Uterus (tissue), 4 donors: ENCODE results near the gene C1S. TPM values are rescaled to one million over a fixed set of nuclear protein-coding genes. Genes with fewer than 3 reads are reported as not detected.

Experiments
- DNase-seq, 2 donors: peaks; one replicate each; pipeline ENCODE4 v3.0.0-alpha.2; 2019 to 2020
- H3K27ac ChIP-seq, 2 donors: fragments of 200-600 bp; sonication (generic); 1 replicate in 1 of 2; 2 replicates in 1 of 2; pipeline ENCODE4 v1.5.1; 2016 to 2018
- H3K27me3 ChIP-seq, 2 donors: fragments of 200-600 bp; sonication (generic); one replicate each; pipeline ENCODE4 v1.5.1; 2018 to 2019; ENCODE audit warnings: control low read depth in 1 of 2
- H3K36me3 ChIP-seq, 2 donors: fragments of 200-600 bp; sonication (generic); one replicate each; pipeline ENCODE4 v1.5.1; 2019; ENCODE audit warnings: control low read depth in 1 of 2
- H3K4me1 ChIP-seq, 2 donors: fragments of 200-600 bp; sonication (generic); one replicate each; pipeline ENCODE4 v1.5.1; 2018 to 2019; ENCODE audit warnings: control low read depth in 1 of 2
- H3K4me3 ChIP-seq, 2 donors: fragments of 200-600 bp; sonication (generic); 1 replicate in 1 of 2; 2 replicates in 1 of 2; pipeline ENCODE4 v1.5.1; 2018 to 2019; ENCODE audit warnings: mild to moderate bottlenecking in 1 of 2
- H3K9me3 ChIP-seq, 2 donors: fragments of 200-600 bp; sonication (generic); one replicate each; pipeline ENCODE4 v1.5.1; 2019; ENCODE audit warnings: control low read depth in 1 of 2
- POLR2A ChIP-seq, 2 donors: fragments of 450-650 bp; IDR thresholded peaks; one replicate each; pipeline ENCODE4 v1.6.1; 2016; ENCODE audit warnings: antibody characterized with exemption in 2 of 2, mild to moderate bottlenecking in 1 of 2, moderate library complexity in 1 of 2
- intact Hi-C: fragments of 100-400 bp; cut with DNase I; formaldehyde crosslinking; loops from one replicate; pipeline ENCODE4 v1.15.1; 2023; ENCODE audit warnings: low total_unique reads
- total RNA-seq, 4 donors: library from RNA; depleted of rRNA in 3 of 4; stranded (reverse); fragments of >200 nt in 3 of 4; gene quantifications; one replicate each; pipeline versions ENCODE4 v1.1.0 to v1.2.4, GENCODE V29; 2014 to 2023
- TF ChIP-seq, protein P1 (sequence below), 4 experiments: fragments of 200-600 bp in 2 of 4; fragments of 450-650 bp in 2 of 4; sonication (generic) in 2 of 4; IDR thresholded peaks; one replicate each; pipeline ENCODE4 v1.5.1; 2016 to 2019; ENCODE audit warnings: antibody characterized with exemption in 4 of 4, mild to moderate bottlenecking in 2 of 4, moderate library complexity in 1 of 4
- donor health status: DM: yes; HTN: yes; CAD: no.

The C1S gene
- total RNA-seq, 4 donors from 2014 or later: 172 to 554 (median 468) TPM

DNA sequence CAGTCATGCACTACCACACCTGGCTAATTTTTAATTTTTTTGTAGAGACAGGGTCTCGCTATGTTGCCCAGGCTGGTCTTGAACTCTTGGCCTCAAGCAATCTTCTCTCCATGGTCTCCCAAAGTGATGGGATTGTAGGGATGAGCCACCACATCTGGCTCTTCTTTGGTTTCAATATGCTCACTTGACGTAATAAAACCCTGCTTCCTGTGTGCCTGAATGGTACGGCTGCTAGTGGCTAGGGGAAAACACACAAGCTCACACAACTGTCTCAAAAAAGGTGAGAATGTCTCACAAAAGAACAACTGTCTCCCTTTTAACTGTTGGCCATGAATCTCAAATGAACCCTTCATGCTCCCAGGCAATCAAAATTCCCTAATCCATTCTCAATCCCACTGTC lies 15.0 kb downstream of the C1S start:
- Histone ChIP-seq H3K36me3 (no peaks in the 10 kb centered on the region), H3K27ac (no peak overlapping the region), H3K9me3 (no peaks in the 10 kb centered on the region), H3K27me3 (no peaks in the 10 kb centered on the region), H3K4me3 (no peak overlapping the region), H3K4me1 (no peaks in the 10 kb centered on the region)
- TF ChIP-seq POLR2A (IDR thresholded peaks at IDR 0.05): no peak
- TF ChIP-seq, protein P1, sequence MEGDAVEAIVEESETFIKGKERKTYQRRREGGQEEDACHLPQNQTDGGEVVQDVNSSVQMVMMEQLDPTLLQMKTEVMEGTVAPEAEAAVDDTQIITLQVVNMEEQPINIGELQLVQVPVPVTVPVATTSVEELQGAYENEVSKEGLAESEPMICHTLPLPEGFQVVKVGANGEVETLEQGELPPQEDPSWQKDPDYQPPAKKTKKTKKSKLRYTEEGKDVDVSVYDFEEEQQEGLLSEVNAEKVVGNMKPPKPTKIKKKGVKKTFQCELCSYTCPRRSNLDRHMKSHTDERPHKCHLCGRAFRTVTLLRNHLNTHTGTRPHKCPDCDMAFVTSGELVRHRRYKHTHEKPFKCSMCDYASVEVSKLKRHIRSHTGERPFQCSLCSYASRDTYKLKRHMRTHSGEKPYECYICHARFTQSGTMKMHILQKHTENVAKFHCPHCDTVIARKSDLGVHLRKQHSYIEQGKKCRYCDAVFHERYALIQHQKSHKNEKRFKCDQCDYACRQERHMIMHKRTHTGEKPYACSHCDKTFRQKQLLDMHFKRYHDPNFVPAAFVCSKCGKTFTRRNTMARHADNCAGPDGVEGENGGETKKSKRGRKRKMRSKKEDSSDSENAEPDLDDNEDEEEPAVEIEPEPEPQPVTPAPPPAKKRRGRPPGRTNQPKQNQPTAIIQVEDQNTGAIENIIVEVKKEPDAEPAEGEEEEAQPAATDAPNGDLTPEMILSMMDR (IDR thresholded peaks at IDR 0.05): no peak
- no peak for DNase-seq
- intact Hi-C loops: no loop called here

DNA sequence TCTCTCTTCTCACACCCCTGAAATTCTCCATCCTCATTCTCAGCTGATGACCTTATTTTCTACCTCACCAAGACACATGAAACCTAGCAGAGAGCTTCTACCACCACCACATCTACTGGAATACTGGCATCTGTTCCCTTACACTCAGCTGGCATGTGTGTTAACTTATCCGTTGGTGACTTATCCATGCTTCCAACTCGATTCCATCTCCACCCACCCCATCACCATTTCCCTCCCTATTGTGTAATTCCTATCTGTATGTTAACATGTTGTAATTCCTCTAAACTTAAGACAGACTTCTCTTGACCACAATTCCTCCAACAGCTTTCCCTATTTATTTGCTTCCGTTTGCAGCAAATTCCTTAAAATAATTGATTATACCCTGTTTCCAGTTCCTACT lies 15.4 kb downstream of the C1S start:
- no peak overlapping the region for H3K27ac ChIP-seq
- intact Hi-C loops: no loop called here

DNA sequence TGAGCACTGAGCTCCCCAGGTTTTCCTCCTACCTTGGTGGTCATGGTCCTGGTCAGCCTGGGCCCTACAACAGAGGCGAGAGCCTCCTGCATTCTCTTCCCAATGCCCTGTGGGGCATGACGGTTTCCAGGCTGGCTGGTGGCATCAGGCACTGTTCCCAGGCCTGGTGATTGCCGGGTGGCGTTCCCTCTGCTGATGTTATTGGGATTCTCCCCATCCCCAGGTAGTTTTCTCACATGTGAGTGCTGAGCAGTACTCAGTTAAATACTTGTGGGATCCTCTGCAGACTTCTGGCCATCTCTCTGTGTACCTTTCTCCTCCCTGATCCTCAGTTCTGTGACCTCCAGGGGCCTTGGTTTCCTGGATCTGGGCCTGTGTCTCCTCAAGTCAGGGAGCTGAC lies 16.0 kb downstream of the C1S start:
- Histone ChIP-seq H3K27me3 (no peaks in the 10 kb centered on the region), H3K9me3 (no peaks in the 10 kb centered on the region), H3K27ac (no peak overlapping the region), H3K36me3 (no peaks in the 10 kb centered on the region), H3K4me1 (no peaks in the 10 kb centered on the region), H3K4me3 (no peak overlapping the region)
- no peak for DNase-seq
- no peak for TF ChIP-seq POLR2A (IDR thresholded peaks at IDR 0.05)
- TF ChIP-seq, protein P1 (IDR thresholded peaks at IDR 0.05): no peak
- intact Hi-C loops: no loop called here

More for the DNA sequence above, 15.4 kb downstream of the C1S start:
- no peaks in the 10 kb centered on the region for H3K9me3 ChIP-seq
- DNase-seq: no peak
- TF ChIP-seq, protein P1 (IDR thresholded peaks at IDR 0.05): no peak
- no peak for TF ChIP-seq POLR2A (IDR thresholded peaks at IDR 0.05)
- no peaks in the 10 kb centered on the region for H3K27me3 ChIP-seq
- no peak overlapping the region for H3K4me3 ChIP-seq
- H3K4me1 ChIP-seq: no peaks in the 10 kb centered on the region
- no peaks in the 10 kb centered on the region for H3K36me3 ChIP-seq

DNA sequence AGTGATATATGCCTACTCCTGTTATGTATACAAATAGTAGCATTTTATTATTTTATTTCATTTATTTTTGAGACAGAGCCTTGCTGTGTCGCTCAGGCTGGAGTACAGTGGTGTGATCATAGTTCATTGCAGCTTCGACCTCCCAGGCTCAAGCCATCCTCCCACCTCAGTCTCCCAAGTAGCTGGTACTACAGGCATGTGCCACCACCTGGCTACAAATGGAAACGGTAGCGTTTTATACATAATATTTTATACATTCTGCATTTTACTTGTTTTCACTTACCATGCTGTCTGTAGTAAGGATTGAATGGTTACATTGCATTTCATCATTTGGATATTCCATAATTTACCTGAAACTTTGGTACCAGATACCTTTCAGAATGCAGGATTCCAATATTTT lies 17.6 kb downstream of the C1S start:
- DNase-seq: no peak
- Histone ChIP-seq H3K27ac (peak overlapping the region in 1 of 2 donors; percentile 80), H3K4me3 (no peak overlapping the region), H3K36me3 (no peaks in the 10 kb centered on the region), H3K4me1 (no peaks in the 10 kb centered on the region), H3K27me3 (no peaks in the 10 kb centered on the region), H3K9me3 (no peaks in the 10 kb centered on the region)
- TF ChIP-seq, protein P1 (IDR thresholded peaks at IDR 0.05): no peak
- TF ChIP-seq POLR2A (IDR thresholded peaks at IDR 0.05): no peak
- intact Hi-C loops: no loop called here

DNA sequence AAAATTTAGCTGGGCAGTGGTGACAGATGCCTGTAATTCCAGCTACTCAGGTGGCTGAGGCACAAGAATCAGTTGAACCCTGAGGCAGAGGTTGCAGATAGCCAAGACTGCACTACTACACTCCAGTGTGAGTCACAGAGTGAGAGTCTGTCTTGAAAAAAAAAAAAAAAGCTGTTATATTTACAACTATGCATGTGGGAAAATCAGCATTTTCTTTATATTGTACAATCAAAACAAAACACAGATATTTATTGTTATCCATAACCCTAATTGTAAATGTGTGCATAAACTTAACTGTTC lies 19.3 kb downstream of the C1S start:
- H3K27ac ChIP-seq: peak overlapping the region; percentile 80 to 85
- no peak for TF ChIP-seq POLR2A (IDR thresholded peaks at IDR 0.05)
- TF ChIP-seq, protein P1 (IDR thresholded peaks at IDR 0.05): no peak
- no peaks in the 10 kb centered on the region for H3K9me3 ChIP-seq
- H3K27me3 ChIP-seq: no peaks in the 10 kb centered on the region
- no peak overlapping the region for H3K4me3 ChIP-seq
- no peak for DNase-seq
- H3K36me3 ChIP-seq: no peaks in the 10 kb centered on the region
- intact Hi-C loops: no loop called here
- no peaks in the 10 kb centered on the region for H3K4me1 ChIP-seq
